ENCODE results near the gene CDKAL1.
"Not testable (repeated sequence)": the region's sequence is repeated elsewhere in the genome, so short reads cannot be mapped to it uniquely, and the experiment has no call there.

The CDKAL1 gene

GRCh38 chr6:20644667-20645370 lies 110.6 kb downstream of the CDKAL1 start:
- TF ChIP-seq POLR2A (IDR thresholded peaks at IDR 0.05; ENCODE audit: low read depth, low read length) (no peak), PAX5 (IDR thresholded peaks at IDR 0.05; ENCODE audit: insufficient read depth, low read length, severe bottlenecking) (no peak), POLR2AphosphoS5 (IDR thresholded peaks at IDR 0.05; ENCODE audit: low read depth, low read length) (no peak), POU2F2 (IDR thresholded peaks at IDR 0.05; ENCODE audit: low read depth, low read length) (no peak)
- DNase-seq (ENCODE audit: insufficient read length, low spot score) = no peak
- FAIRE-seq = no peak

DNA sequence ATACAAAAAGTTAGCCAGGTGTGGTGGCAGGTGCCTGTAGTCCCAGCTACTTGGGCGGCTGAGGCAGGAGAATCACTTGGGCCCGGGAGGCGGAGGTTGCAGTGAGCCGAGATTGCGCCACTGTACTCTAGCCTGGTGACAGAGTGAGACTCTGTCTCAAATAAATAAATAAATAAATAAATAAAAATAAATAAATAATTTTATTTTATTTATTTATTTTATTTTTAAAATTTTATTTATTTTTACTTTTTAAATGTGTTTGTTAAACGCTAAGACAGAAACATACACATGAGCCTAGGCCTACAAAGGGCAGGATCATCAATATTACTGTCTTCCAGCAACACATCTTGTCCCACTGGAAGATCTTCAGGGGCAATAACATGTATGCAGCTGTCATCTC lies 111.3 kb downstream of the CDKAL1 start:
- not testable (repeated sequence) for FAIRE-seq; DNase-seq (ENCODE audit: insufficient read length, low spot score)

- TF ChIP-seq POLR2AphosphoS5 (IDR thresholded peaks at IDR 0.05; ENCODE audit: low read depth, low read length) (no peak), TAF1 (IDR thresholded peaks at IDR 0.05; ENCODE audit: low read depth, low read length) (no peak), POLR2A (IDR thresholded peaks at IDR 0.05; ENCODE audit: low read depth, low read length) (no peak), SPI1 (IDR thresholded peaks at IDR 0.05; ENCODE audit: low read depth, low read length) (no peak), POU2F2 (IDR thresholded peaks at IDR 0.05; ENCODE audit: low read depth, low read length) (no peak), PAX5 (IDR thresholded peaks at IDR 0.05; ENCODE audit: insufficient read depth, low read length, severe bottlenecking) (no peak)
- DNase-seq (ENCODE audit: insufficient read length, low spot score) = no peak
- no peak for FAIRE-seq
Measured at GRCh38 chr6:20647585-20647984, 113.3 kb downstream of the CDKAL1 start.

DNA sequence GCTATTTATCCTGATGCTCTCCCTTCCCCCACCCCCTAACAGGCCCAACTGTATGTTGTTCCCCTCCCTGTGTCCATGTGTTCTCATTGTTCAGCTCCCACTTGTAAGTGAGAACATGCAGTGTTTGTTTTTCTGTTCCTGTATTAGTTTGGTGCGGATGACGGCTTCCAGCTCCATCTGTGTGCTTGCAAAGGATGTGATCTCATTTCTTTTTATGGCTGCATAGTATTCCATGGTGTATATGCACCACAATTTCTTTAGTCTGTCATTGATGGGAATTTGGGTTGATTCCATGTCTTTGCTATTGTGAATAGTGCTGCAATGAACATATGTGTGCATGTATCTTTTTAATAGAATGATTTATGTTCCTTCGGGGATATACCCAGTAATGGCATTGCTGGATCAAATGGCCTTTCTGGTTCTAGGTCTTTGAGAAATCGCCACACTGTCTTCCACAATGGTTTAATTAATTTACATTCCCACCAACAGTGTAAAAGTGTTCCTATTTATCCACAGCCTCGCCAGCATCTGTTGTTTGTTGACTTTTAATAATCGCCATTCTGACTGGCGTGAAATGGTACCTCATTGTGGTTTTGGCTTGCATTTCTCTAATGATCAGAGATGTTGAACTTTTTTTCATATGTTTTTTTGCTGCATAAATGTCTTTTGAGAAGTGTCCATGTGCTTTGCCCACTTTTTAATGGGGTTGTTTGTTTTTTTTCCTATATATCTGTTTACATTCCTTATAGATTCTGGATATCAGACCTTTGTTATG lies 115.6 kb downstream of the CDKAL1 start:
- FAIRE-seq; DNase-seq (ENCODE audit: insufficient read length, low spot score): not testable (repeated sequence)

GRCh38 chr6:20652299-20653084 lies 118.2 kb downstream of the CDKAL1 start:
- TF ChIP-seq TAF1 (IDR thresholded peaks at IDR 0.05; ENCODE audit: low read depth, low read length) = no peak
- TF ChIP-seq POU2F2 (IDR thresholded peaks at IDR 0.05; ENCODE audit: low read depth, low read length) = no peak
- no peak for TF ChIP-seq POLR2A (IDR thresholded peaks at IDR 0.05; ENCODE audit: low read depth, low read length)
- TF ChIP-seq SPI1 (IDR thresholded peaks at IDR 0.05; ENCODE audit: low read depth, low read length) = no peak
- no peak for TF ChIP-seq POLR2AphosphoS5 (IDR thresholded peaks at IDR 0.05; ENCODE audit: low read depth, low read length)
- no peak for TF ChIP-seq PAX5 (IDR thresholded peaks at IDR 0.05; ENCODE audit: insufficient read depth, low read length, severe bottlenecking)
- no peak for DNase-seq (ENCODE audit: insufficient read length, low spot score)
- FAIRE-seq = no peak

- no peak for FAIRE-seq
- DNase-seq (ENCODE audit: insufficient read length, low spot score) = no peak
- TF ChIP-seq SPI1 (IDR thresholded peaks at IDR 0.05; ENCODE audit: low read depth, low read length) (no peak), POU2F2 (IDR thresholded peaks at IDR 0.05; ENCODE audit: low read depth, low read length) (no peak), TAF1 (IDR thresholded peaks at IDR 0.05; ENCODE audit: low read depth, low read length) (no peak), POLR2A (IDR thresholded peaks at IDR 0.05; ENCODE audit: low read depth, low read length) (no peak), PAX5 (IDR thresholded peaks at IDR 0.05; ENCODE audit: insufficient read depth, low read length, severe bottlenecking) (no peak), POLR2AphosphoS5 (IDR thresholded peaks at IDR 0.05; ENCODE audit: low read depth, low read length) (no peak)
Measured at GRCh38 chr6:20653085-20653479, 118.8 kb downstream of the CDKAL1 start.

DNA sequence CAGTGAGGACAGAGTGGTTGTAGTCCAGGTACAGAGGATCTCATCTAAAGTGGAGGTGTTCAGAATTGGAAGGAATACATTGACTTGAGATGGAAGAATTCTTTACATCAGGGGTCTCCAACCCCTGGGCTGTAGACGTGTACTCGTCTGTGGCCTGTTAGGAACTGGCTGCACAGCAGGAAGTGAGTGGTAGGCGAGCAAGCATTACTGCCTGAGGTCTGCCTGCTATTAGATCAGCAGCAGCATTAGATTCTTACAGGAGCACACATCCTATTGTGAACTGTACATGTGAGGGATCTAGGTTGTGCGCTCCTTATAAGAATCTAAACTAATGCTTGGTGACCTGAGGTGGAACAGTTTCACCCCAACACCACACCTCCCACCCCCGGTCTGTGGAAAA lies 121.1 kb downstream of the CDKAL1 start:
- DNase-seq (ENCODE audit: insufficient read length, low spot score) = no peak
- peak; percentile 16 for FAIRE-seq
- TF ChIP-seq POU2F2 (IDR thresholded peaks at IDR 0.05; ENCODE audit: low read depth, low read length) (no peak), POLR2A (IDR thresholded peaks at IDR 0.05; ENCODE audit: low read depth, low read length) (no peak), SPI1 (IDR thresholded peaks at IDR 0.05; ENCODE audit: low read depth, low read length) (no peak), TAF1 (IDR thresholded peaks at IDR 0.05; ENCODE audit: low read depth, low read length) (no peak)

DNA sequence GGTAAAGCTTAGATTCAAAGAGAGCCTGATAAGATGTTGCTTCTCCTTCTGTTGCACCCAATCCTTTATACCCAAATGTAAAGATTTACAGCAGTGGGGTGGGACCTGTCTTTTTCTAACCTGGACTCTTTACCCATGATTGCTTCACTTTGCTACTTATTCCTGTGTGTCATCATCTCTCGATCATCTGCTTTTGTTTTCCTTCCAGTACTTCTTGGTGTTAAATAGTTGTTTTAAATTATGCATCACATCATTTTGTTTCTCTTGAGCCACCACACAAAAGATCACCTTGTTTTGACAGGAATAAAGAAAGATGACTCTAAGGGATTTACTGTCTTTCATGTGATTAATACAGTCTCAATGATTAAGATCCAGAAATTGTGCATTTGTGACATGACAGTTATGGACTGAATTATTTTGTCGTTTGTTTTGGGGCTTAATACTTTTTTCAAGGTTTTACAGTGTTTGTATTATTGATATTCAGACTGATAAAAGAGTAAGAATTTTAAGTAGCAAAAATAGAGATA lies 123.1 kb downstream of the CDKAL1 start:
- TF ChIP-seq PAX5 (IDR thresholded peaks at IDR 0.05; ENCODE audit: insufficient read depth, low read length, severe bottlenecking) (no peak), TAF1 (IDR thresholded peaks at IDR 0.05; ENCODE audit: low read depth, low read length) (no peak), SPI1 (IDR thresholded peaks at IDR 0.05; ENCODE audit: low read depth, low read length) (no peak), POLR2A (IDR thresholded peaks at IDR 0.05; ENCODE audit: low read depth, low read length) (no peak), POLR2AphosphoS5 (IDR thresholded peaks at IDR 0.05; ENCODE audit: low read depth, low read length) (no peak), POU2F2 (IDR thresholded peaks at IDR 0.05; ENCODE audit: low read depth, low read length) (no peak)
- DNase-seq (ENCODE audit: insufficient read length, low spot score) = no peak
- no peak for FAIRE-seq

DNA sequence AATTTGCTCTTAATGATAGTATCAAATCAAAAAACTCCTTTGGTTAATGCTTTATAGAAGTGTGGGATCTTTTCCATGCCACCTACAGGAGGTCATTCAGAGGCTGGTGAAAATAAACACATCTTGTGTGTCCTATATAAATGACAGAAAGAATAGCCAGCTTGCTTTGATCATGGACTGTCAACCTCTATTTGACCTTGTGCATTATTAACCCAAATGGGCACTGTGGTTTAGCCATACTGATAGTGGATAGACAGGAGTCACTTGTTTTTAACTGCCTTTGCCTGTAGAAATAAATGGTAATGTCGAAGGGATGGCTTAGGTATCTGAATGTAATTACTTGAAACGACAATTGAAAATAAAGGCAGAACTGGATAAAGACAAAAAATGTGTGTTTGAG lies 123.8 kb downstream of the CDKAL1 start:
- DNase-seq (ENCODE audit: insufficient read length, low spot score) = no peak
- TF ChIP-seq TAF1 (IDR thresholded peaks at IDR 0.05; ENCODE audit: low read depth, low read length) (no peak), POLR2AphosphoS5 (IDR thresholded peaks at IDR 0.05; ENCODE audit: low read depth, low read length) (no peak), SPI1 (IDR thresholded peaks at IDR 0.05; ENCODE audit: low read depth, low read length) (no peak), POLR2A (IDR thresholded peaks at IDR 0.05; ENCODE audit: low read depth, low read length) (no peak), POU2F2 (IDR thresholded peaks at IDR 0.05; ENCODE audit: low read depth, low read length) (no peak), PAX5 (IDR thresholded peaks at IDR 0.05; ENCODE audit: insufficient read depth, low read length, severe bottlenecking) (no peak)
- FAIRE-seq = no peak
